ENCODE measurements around the gene TOM1L2. TPM values are rescaled to one million over a fixed set of nuclear protein-coding genes. Genes with fewer than 3 reads are reported as not detected.
A peak's percentile ranks its signal among the peaks of the same experiment; 100 is the strongest.

The TOM1L2 gene
- total RNA-seq, 1 experiment from 2014 or later = 35.5 TPM

DNA sequence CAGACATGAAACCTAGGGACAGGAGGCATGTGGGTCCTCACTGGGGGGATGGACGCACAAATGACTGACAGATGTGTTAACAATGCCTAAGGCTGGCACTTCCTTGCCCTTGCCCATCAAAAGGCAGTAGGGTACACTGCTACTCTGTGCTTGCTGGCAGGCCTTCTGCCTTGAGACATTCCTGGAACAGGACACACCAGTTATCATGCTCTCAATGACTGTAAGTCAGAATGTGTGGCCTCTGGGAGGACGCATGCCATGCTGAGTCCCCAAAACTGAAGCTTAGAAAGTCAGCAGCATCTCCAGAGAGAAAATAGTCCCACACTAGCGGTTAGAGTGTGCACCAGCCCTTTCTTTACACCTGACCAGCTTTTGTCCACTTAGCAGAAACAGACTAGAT lies 119.3 kb downstream of the TOM1L2 start:
- no peaks in the 10 kb centered on the region for H3K9me3 Mint-ChIP-seq (ENCODE audit: unreplicated experiment)
- no peaks in the 10 kb centered on the region for H3K36me3 Mint-ChIP-seq (ENCODE audit: insufficient read depth, unreplicated experiment)
- CTCF ChIA-PET = no interaction called here
- H3K4me1 Mint-ChIP-seq (ENCODE audit: low read depth, unreplicated experiment) = peaks cover 12% of the 10 kb centered on the region
- no peak for DNase-seq
- Histone ChIP-seq H3K27me3 (replicated peaks; ENCODE audit: control insufficient read depth, insufficient read depth, low read length) (no peaks in the 10 kb centered on the region), H3K9me3 (no peaks in the 10 kb centered on the region), H3K4me3 (ENCODE audit: low read depth, low read length) (no peak overlapping the region), H3K36me3 (ENCODE audit: control insufficient read depth, insufficient read depth, low read length) (no peaks in the 10 kb centered on the region), H3K4me1 (peaks cover 11% of the 10 kb centered on the region; the same call in 1 of the 2 replicates)
- no TSS peak for BruUV-seq (replicated peaks)
- no peaks in the 10 kb centered on the region for H3K27me3 Mint-ChIP-seq (ENCODE audit: insufficient read depth, unreplicated experiment)
- TF ChIP-seq, protein P1, sequence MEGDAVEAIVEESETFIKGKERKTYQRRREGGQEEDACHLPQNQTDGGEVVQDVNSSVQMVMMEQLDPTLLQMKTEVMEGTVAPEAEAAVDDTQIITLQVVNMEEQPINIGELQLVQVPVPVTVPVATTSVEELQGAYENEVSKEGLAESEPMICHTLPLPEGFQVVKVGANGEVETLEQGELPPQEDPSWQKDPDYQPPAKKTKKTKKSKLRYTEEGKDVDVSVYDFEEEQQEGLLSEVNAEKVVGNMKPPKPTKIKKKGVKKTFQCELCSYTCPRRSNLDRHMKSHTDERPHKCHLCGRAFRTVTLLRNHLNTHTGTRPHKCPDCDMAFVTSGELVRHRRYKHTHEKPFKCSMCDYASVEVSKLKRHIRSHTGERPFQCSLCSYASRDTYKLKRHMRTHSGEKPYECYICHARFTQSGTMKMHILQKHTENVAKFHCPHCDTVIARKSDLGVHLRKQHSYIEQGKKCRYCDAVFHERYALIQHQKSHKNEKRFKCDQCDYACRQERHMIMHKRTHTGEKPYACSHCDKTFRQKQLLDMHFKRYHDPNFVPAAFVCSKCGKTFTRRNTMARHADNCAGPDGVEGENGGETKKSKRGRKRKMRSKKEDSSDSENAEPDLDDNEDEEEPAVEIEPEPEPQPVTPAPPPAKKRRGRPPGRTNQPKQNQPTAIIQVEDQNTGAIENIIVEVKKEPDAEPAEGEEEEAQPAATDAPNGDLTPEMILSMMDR (IDR thresholded peaks at IDR 0.05; ENCODE audit: insufficient read depth in 1 of 2, low read depth in 1 of 2, low read length in 1 of 2, severe bottlenecking in 1 of 2, unreplicated experiment in 1 of 2) = no peak
- H3K4me3 Mint-ChIP-seq (ENCODE audit: unreplicated experiment) = no peak overlapping the region
- H3K27ac Mint-ChIP-seq (ENCODE audit: unreplicated experiment) = no peak overlapping the region
- POLR2A ChIA-PET = no interaction called here
- intact Hi-C loops (cut with micrococcal nuclease; ENCODE audit: unreplicated experiment) = loop anchor here (10.0 kb wide), 1 partner anchor 128 kb away; no protein-coding TSS in a partner anchor

DNA sequence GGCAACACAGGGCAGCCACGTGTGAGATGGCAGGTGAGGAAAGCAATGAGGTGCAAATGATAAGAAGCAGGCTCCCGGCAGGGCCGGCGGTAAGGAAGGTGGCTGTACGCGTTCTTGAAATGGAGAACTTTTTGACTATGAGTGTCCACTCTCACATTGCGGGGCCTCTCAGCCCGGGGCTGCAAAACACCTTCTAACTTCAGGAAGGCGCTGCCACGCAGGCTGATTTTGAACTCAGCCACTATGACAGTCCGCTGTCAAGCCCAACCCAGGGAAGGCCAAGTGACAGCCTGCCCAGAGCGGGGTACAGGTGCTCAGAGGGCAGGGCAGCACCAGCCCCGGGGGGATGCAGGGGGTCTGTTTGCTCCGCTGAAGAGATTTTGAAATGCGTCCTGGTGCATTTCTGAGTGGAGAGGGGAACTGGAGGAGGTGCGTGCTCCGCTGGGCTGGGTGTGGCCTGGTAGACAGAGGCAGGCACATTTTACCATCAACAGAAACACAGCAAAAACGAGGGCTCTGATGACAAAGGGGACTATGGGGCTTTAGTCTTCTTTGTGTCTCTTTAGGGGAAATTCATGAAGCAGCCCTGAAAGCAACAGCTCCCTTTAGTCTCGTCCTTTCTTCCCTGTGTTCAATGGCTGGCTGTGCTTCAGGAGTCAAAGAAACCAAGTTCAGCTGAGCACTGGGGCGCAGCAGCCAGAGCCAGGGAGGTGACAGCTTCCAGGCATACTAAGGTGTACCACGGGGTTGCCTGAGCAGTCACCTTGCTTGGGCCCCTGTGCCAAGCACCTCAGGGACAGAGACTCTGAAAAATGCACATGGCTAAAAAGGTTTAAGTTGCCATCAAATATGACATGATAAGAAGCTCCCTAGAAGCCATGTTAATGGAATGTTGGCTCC lies 120.8 kb downstream of the TOM1L2 start:
- POLR2A ChIA-PET = interaction anchor here (0.6 kb wide), 1 partner anchor 13 kb away, joined by 6 read pairs; no protein-coding TSS in a partner anchor
- H3K4me1 Mint-ChIP-seq (ENCODE audit: low read depth, unreplicated experiment) = peaks cover 7% of the 10 kb centered on the region
- H3K27me3 Mint-ChIP-seq (ENCODE audit: insufficient read depth, unreplicated experiment) = no peaks in the 10 kb centered on the region
- intact Hi-C loops (cut with micrococcal nuclease; ENCODE audit: unreplicated experiment) = loop anchor here (10.0 kb wide), 1 partner anchor 127 kb away; no protein-coding TSS in a partner anchor
- no peaks in the 10 kb centered on the region for H3K9me3 Mint-ChIP-seq (ENCODE audit: unreplicated experiment)
- H3K36me3 Mint-ChIP-seq (ENCODE audit: insufficient read depth, unreplicated experiment) = peaks cover 7% of the 10 kb centered on the region
- peak overlapping the region; percentile 4 for H3K27ac Mint-ChIP-seq (ENCODE audit: unreplicated experiment)
- no peak for DNase-seq
- H3K4me3 Mint-ChIP-seq (ENCODE audit: unreplicated experiment) = no peak overlapping the region
- Histone ChIP-seq H3K9me3 (no peaks in the 10 kb centered on the region), H3K4me3 (ENCODE audit: low read depth, low read length) (no peak overlapping the region), H3K27me3 (replicated peaks; ENCODE audit: control insufficient read depth, insufficient read depth, low read length) (no peaks in the 10 kb centered on the region), H3K4me1 (peaks cover 11% of the 10 kb centered on the region; the same call in 1 of the 2 replicates), H3K36me3 (ENCODE audit: control insufficient read depth, insufficient read depth, low read length) (no peaks in the 10 kb centered on the region)
- TF ChIP-seq, protein P1 (IDR thresholded peaks at IDR 0.05; ENCODE audit: insufficient read depth in 1 of 2, low read depth in 1 of 2, low read length in 1 of 2, severe bottlenecking in 1 of 2, unreplicated experiment in 1 of 2) = no peak
- no TSS peak for BruUV-seq (replicated peaks)
- CTCF ChIA-PET = interaction anchor here (0.7 kb wide), 1 partner anchor 40 kb away, joined by 3 read pairs; no protein-coding TSS in a partner anchor

DNA sequence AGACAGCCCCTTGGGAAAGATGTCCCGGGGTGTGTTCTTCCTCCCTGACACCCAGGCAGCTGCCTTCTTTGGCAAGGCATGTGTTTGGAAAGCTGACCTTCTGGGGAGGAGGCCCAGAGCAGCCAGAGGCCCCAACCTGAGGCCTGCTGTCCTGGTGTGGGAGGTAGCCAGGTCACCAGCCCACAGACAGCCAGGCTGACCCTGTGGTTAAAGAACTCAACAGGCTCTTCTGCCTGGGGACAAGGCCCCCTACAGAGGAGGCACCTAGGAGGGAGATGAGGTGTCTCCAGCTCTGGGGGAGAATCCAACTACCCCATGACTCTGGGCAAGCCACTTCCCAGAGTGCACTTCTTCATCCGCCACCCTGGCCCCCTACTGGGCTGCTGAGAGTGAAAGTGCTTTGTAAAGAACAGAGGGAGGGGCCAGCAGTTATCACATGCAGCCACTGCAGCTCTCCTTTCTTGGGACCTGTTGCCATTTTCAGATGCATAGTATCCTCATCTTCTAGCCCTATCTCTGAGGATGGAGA lies 122.3 kb downstream of the TOM1L2 start:
- Mint-ChIP-seq H3K27ac (ENCODE audit: unreplicated experiment) (no peak overlapping the region), H3K36me3 (ENCODE audit: insufficient read depth, unreplicated experiment) (peaks cover 7% of the 10 kb centered on the region), H3K27me3 (ENCODE audit: insufficient read depth, unreplicated experiment) (no peaks in the 10 kb centered on the region), H3K4me3 (ENCODE audit: unreplicated experiment) (no peak overlapping the region), H3K4me1 (ENCODE audit: low read depth, unreplicated experiment) (peaks cover 6% of the 10 kb centered on the region), H3K9me3 (ENCODE audit: unreplicated experiment) (no peaks in the 10 kb centered on the region)
- ChIA-PET POLR2A (no interaction called here), CTCF (interaction anchor here (0.8 kb wide), 1 partner anchor 69 kb away, joined by 3 read pairs; no protein-coding TSS in a partner anchor)
- intact Hi-C loops (cut with micrococcal nuclease; ENCODE audit: unreplicated experiment) = loop anchor here (10.0 kb wide), 1 partner anchor 125 kb away; no protein-coding TSS in a partner anchor
- no peaks in the 10 kb centered on the region for H3K9me3 ChIP-seq
- no peaks in the 10 kb centered on the region for H3K27me3 ChIP-seq (replicated peaks; ENCODE audit: control insufficient read depth, insufficient read depth, low read length)
- no TSS peak for BruUV-seq (replicated peaks)
- no peak for DNase-seq
- H3K4me3 ChIP-seq (ENCODE audit: low read depth, low read length) = no peak overlapping the region
- H3K4me1 ChIP-seq = peaks cover 6% of the 10 kb centered on the region; the same call in 1 of the 2 replicates
- H3K36me3 ChIP-seq (ENCODE audit: control insufficient read depth, insufficient read depth, low read length) = no peaks in the 10 kb centered on the region
- TF ChIP-seq, protein P1 (IDR thresholded peaks at IDR 0.05; ENCODE audit: insufficient read depth in 1 of 2, low read depth in 1 of 2, low read length in 1 of 2, severe bottlenecking in 1 of 2, unreplicated experiment in 1 of 2) = peak in 1 of 2 experiments; percentile 7
